ENCODE results near the gene CPLANE1. TPM values are rescaled to one million over a fixed set of nuclear protein-coding genes. Genes with fewer than 3 reads are reported as not detected.
A peak's percentile ranks its signal among the peaks of the same experiment; 100 is the strongest.
"Not testable (repeated sequence)": the region's sequence is repeated elsewhere in the genome, so short reads cannot be mapped to it uniquely, and the experiment has no call there.

CPLANE1 gene
- total RNA-seq, 4 donors from 2014 or later, result 18.1 to 67.7 (median 24.2) TPM

DNA sequence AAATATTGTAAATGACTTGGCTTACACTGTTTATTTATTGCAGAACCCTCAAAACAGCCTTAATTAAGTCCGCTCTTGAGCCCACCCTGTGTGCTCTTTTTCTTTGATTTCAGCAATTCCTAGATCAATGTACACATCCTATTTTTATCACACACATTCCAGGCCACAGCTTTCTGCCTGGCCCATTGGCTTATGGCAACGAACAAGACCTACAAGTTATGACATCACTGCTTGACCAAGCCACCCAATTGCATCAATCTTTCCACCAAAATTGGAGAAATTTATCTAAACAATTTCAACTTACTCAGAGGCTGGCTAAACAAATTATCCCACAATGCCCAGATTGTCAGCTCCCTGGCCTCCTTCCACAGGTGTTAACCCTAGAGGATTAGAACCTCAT is 158.4 kb downstream of the CPLANE1 start:
- WGBS, 2 donors (ENCODE audit: low coverage in 1 of 2), result 77 to 81% methylated on average over 2 of the region's 2 CpGs
- no peak for DNase-seq
- H3K4me1 ChIP-seq, result peaks cover 0 to 6% (median 2%) of the 10 kb centered on the region in 4 donors
- H3K27ac ChIP-seq, result no peak overlapping the region
- in situ Hi-C loops (cut with MboI; ENCODE audit: low pct_ligation_motif_present in 1 of 4, low pct_unique_long_range_greater_than_20kb in 1 of 4, low sequenced_read_pairs in 3 of 4) (no loop called here), intact Hi-C loops (cut with DNase I; ENCODE audit: low total_unique reads) (no loop called here)
- H3K4me3 ChIP-seq, result no peak overlapping the region
- no peaks in the 10 kb centered on the region for H3K36me3 ChIP-seq
- peaks cover 7 to 10% of the 10 kb centered on the region in 2 donors for H3K9me3 ChIP-seq
- H3K27me3 ChIP-seq, result no peaks in the 10 kb centered on the region
- TF ChIP-seq POLR2A (IDR thresholded peaks at IDR 0.05) (no peak), POLR2AphosphoS5 (IDR thresholded peaks at IDR 0.05) (no peak), EP300 (IDR thresholded peaks at IDR 0.05; ENCODE audit: low read depth) (no peak)
- TF ChIP-seq, protein P1, sequence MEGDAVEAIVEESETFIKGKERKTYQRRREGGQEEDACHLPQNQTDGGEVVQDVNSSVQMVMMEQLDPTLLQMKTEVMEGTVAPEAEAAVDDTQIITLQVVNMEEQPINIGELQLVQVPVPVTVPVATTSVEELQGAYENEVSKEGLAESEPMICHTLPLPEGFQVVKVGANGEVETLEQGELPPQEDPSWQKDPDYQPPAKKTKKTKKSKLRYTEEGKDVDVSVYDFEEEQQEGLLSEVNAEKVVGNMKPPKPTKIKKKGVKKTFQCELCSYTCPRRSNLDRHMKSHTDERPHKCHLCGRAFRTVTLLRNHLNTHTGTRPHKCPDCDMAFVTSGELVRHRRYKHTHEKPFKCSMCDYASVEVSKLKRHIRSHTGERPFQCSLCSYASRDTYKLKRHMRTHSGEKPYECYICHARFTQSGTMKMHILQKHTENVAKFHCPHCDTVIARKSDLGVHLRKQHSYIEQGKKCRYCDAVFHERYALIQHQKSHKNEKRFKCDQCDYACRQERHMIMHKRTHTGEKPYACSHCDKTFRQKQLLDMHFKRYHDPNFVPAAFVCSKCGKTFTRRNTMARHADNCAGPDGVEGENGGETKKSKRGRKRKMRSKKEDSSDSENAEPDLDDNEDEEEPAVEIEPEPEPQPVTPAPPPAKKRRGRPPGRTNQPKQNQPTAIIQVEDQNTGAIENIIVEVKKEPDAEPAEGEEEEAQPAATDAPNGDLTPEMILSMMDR (IDR thresholded peaks at IDR 0.05), result no peak

DNA sequence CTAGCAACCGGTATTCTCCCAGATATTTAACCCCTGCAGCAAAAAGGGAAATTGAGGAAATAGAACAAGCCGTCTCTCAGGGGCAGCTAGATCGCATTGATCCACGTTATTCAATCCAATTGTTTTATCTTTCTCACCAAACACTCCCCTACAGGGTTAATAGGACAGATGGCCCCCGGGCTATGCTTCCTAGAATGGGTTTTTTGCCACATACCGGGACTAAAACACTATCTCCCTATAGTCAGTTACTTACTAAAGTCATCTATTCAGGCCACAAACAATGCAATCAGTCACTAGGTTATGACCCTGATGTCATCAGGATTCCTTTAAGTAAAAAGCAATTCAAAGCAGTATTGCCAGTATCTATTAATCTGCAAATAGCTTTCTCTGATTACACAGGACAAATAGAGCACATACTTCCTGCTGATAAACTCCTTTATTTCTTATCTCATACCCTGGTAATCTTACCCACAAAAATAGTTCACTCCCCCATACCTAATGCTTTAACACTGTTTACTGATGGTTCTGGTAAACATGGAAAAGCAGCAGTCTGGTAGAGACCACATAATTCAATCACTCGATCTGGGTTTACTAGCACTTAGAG is 159.0 kb downstream of the CPLANE1 start:
- 61 to 69% methylated on average over 7 of the region's 7 CpGs for WGBS, 2 donors (ENCODE audit: low coverage in 1 of 2)
- no peak overlapping the region for H3K27ac ChIP-seq

DNA sequence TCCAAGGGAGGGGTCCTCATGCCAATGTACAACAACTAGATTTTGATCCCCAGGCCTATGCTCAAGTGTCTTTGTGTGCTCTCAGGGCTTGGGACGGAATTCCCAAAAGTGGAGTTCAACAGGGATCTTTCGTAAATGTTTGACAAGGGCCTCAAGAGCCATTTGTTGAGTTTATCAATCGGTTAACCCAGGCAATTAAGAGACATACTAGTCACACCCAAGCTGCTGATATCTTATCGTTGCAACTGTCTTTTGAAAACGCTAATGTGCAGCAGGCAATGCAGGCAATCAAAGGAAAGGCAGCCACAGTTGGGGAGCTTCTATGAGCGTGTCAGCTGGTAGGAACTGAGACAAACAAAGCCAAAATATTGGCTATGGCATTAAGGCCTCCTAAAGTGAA is 161.2 kb downstream of the CPLANE1 start:
- Histone ChIP-seq H3K27me3 (no peaks in the 10 kb centered on the region), H3K4me3 (no peak overlapping the region), H3K36me3 (no peaks in the 10 kb centered on the region), H3K9me3 (peaks cover 0 to 10% of the 10 kb centered on the region in 2 donors), H3K27ac (no peak overlapping the region), H3K4me1 (peaks cover 0 to under 1% (median under 1%) of the 10 kb centered on the region in 4 donors)
- TF ChIP-seq POLR2AphosphoS5 (IDR thresholded peaks at IDR 0.05) (no peak), POLR2A (IDR thresholded peaks at IDR 0.05) (no peak), EP300 (IDR thresholded peaks at IDR 0.05; ENCODE audit: low read depth) (no peak)
- TF ChIP-seq, protein P1 (IDR thresholded peaks at IDR 0.05), result no peak
- in situ Hi-C loops (cut with MboI; ENCODE audit: low pct_ligation_motif_present in 1 of 4, low pct_unique_long_range_greater_than_20kb in 1 of 4, low sequenced_read_pairs in 3 of 4), result no loop called here
- DNase-seq, result no peak
- intact Hi-C loops (cut with DNase I; ENCODE audit: low total_unique reads), result no loop called here
- WGBS, 2 donors (ENCODE audit: low coverage in 1 of 2), result 40 to 91% methylated on average over 2 to 6 of the region's 6 CpGs

More for the DNA sequence above, 159.0 kb downstream of the CPLANE1 start:
- H3K4me3 ChIP-seq, result no peak overlapping the region
- peaks cover 0 to 6% (median 2%) of the 10 kb centered on the region in 4 donors for H3K4me1 ChIP-seq
- TF ChIP-seq, protein P1 (IDR thresholded peaks at IDR 0.05), result no peak
- TF ChIP-seq POLR2A (IDR thresholded peaks at IDR 0.05) (no peak), POLR2AphosphoS5 (IDR thresholded peaks at IDR 0.05) (no peak), EP300 (IDR thresholded peaks at IDR 0.05; ENCODE audit: low read depth) (no peak)
- peaks cover 2 to 10% of the 10 kb centered on the region in 2 donors for H3K9me3 ChIP-seq
- intact Hi-C loops (cut with DNase I; ENCODE audit: low total_unique reads) (no loop called here), in situ Hi-C loops (cut with MboI; ENCODE audit: low pct_ligation_motif_present in 1 of 4, low pct_unique_long_range_greater_than_20kb in 1 of 4, low sequenced_read_pairs in 3 of 4) (no loop called here)
- no peaks in the 10 kb centered on the region for H3K36me3 ChIP-seq
- no peak for DNase-seq
- H3K27me3 ChIP-seq, result no peaks in the 10 kb centered on the region

DNA sequence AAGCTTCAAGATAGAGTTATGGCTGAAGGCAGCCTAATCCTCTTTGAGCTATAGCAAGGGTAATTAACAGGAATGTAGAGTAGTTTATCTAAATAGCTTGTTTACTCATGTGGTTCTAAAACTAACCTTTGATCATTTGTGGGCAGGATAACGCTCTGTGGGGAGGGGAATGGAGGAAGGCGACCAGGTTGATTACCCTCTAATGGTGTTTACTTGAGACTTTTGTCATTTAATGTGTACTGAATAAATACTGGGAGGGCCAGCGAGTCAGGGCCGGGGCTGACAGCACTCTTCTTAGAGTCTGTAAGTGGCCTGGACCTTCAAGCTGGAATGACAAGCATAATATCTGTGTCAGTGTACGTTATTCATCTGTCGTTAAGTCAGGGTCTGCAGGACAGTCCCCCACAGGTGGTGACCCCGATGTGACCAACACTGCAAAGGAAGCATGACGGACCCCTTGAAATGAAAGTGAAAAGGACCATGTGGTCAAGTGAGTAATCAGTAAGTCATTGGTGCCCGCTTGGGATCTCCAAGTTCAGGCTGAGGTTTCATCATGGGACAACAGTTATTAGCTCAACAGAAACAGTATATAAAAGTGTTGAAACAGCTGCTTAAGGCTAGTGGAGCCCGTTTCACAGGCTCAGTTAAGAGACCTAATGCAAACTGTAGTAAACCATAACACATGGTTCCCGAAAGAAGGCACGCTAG is 162.6 kb downstream of the CPLANE1 start:
- in situ Hi-C loops (cut with MboI; ENCODE audit: low pct_ligation_motif_present in 1 of 4, low pct_unique_long_range_greater_than_20kb in 1 of 4, low sequenced_read_pairs in 3 of 4), result no loop called here
- intact Hi-C loops (cut with DNase I; ENCODE audit: low total_unique reads), result no loop called here
- Histone ChIP-seq H3K9me3 (peaks cover 0 to 10% of the 10 kb centered on the region in 2 donors), H3K27me3 (no peaks in the 10 kb centered on the region), H3K36me3 (no peaks in the 10 kb centered on the region), H3K4me3 (no peak overlapping the region), H3K4me1 (no peaks in the 10 kb centered on the region), H3K27ac (peak overlapping the region in 1 of 4 donors; percentile 41)
- no peak for TF ChIP-seq POLR2A (IDR thresholded peaks at IDR 0.05)
- TF ChIP-seq EP300 (IDR thresholded peaks at IDR 0.05; ENCODE audit: low read depth), result no peak
- TF ChIP-seq, protein P1 (IDR thresholded peaks at IDR 0.05), result no peak
- TF ChIP-seq POLR2AphosphoS5 (IDR thresholded peaks at IDR 0.05), result no peak
- DNase-seq, result peak; percentile 24
- WGBS, 2 donors (ENCODE audit: low coverage in 1 of 2), result 61 to 71% methylated on average over 2 to 12 of the region's 12 CpGs

DNA sequence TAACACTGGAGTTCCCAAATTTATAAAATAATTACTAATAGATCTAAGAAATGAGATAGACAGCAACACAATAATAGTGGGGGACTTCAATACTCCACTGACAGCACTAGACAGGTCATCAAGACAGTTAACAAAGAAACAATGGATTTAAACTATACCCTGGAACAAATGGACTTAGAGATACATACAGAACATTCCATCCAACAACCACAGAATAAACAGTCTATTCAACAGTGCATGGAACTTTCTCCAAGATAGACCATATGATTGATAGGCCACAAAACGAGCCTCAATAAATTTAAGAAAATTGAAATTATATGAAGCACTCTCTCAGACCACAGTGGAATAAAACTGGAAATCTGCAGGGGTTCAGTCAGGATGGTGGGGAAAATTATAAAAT is 163.2 kb downstream of the CPLANE1 start:
- H3K27ac ChIP-seq, result peak overlapping the region in 1 of 4 donors; percentile 9
- H3K9me3 ChIP-seq, result peaks cover 0 to 10% of the 10 kb centered on the region in 2 donors
- in situ Hi-C loops (cut with MboI; ENCODE audit: low pct_ligation_motif_present in 1 of 4, low pct_unique_long_range_greater_than_20kb in 1 of 4, low sequenced_read_pairs in 3 of 4); DNase-seq; H3K27me3 ChIP-seq; H3K4me1 ChIP-seq; H3K36me3 ChIP-seq; intact Hi-C loops (cut with DNase I; ENCODE audit: low total_unique reads); H3K4me3 ChIP-seq: not testable (repeated sequence)
- 38 to 62% methylated on average over 1 of the region's 1 CpG for WGBS, 2 donors (ENCODE audit: low coverage in 1 of 2)

DNA sequence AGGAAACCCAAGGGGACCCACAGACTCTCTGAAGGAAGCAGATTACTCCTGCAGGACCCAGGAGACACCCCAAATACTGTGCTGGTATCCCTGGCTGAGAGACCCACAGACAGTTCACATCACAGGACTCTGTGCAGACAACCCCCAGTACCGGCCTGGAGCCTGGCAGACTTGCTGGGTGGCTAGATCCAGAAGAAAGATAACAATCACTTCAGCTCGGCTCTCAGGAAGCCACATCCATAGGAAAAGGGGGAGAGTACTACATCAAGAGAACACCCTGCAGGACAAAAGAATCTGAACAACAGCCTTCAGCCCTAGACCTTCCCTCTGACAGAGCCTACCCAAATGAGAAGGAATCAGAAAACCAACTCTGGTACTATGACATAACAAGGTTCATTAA is 166.2 kb downstream of the CPLANE1 start:
- H3K4me3 ChIP-seq, result not testable (repeated sequence)
- WGBS, 2 donors (ENCODE audit: low coverage in 1 of 2), result 83% methylated on average over 2 of the region's 2 CpGs; no CpG with 5 or more reads in 1 of the 2 donors
- H3K36me3 ChIP-seq, result peaks cover 0 to 17% (median 3%) of the 10 kb centered on the region in 4 donors

More for the DNA sequence above, 166.2 kb downstream of the CPLANE1 start:
- DNase-seq; in situ Hi-C loops (cut with MboI; ENCODE audit: low pct_ligation_motif_present in 1 of 4, low pct_unique_long_range_greater_than_20kb in 1 of 4, low sequenced_read_pairs in 3 of 4); intact Hi-C loops (cut with DNase I; ENCODE audit: low total_unique reads); H3K9me3 ChIP-seq; H3K4me1 ChIP-seq; H3K27ac ChIP-seq; H3K27me3 ChIP-seq: not testable (repeated sequence)

Data from transverse colon (tissue), 4 donors.